ENCODE results near the gene NUDT8. TPM values are rescaled to one million over a fixed set of nuclear protein-coding genes. Genes with fewer than 3 reads are reported as not detected.

Gene NUDT8
- total and polyA plus RNA-seq, 7 donors: 3.6 to 63.1 (median 10.9) TPM

GRCh38 chr11:67648796-67649613, 19.3 kb upstream of the NUDT8 start:
- H3K27me3 ChIP-seq: peaks cover 0 to 25% (median 0%) of the 10 kb centered on the region in 3 donors
- H3K4me3 ChIP-seq: no peak overlapping the region
- intact Hi-C loops (cut with DNase I): no loop called here
- no peaks in the 10 kb centered on the region for H3K9me3 ChIP-seq
- WGBS, 2 donors: 50 to 84% methylated on average over 12 of the region's 12 CpGs
- TF ChIP-seq POLR2A (IDR thresholded peaks at IDR 0.05): no peak
- TF ChIP-seq CTCF (IDR thresholded peaks at IDR 0.05): no peak
- no peak for TF ChIP-seq POLR2AphosphoS5 (IDR thresholded peaks at IDR 0.05)
- no peak for TF ChIP-seq EP300 (IDR thresholded peaks at IDR 0.05)
- DNase-seq: peak; percentile 61
- H3K4me1 ChIP-seq: no peaks in the 10 kb centered on the region
- H3K36me3 ChIP-seq: no peaks in the 10 kb centered on the region
- no peak overlapping the region for H3K27ac ChIP-seq

GRCh38 chr11:67648140-67648795, 18.5 kb upstream of the NUDT8 start:
- Histone ChIP-seq H3K27me3 (peaks cover 0 to 25% (median 0%) of the 10 kb centered on the region in 3 donors), H3K36me3 (no peaks in the 10 kb centered on the region), H3K9me3 (no peaks in the 10 kb centered on the region), H3K4me3 (no peak overlapping the region), H3K27ac (no peak overlapping the region), H3K4me1 (no peaks in the 10 kb centered on the region)
- no peak for TF ChIP-seq EP300 (IDR thresholded peaks at IDR 0.05)
- no peak for TF ChIP-seq POLR2AphosphoS5 (IDR thresholded peaks at IDR 0.05)
- TF ChIP-seq CTCF (IDR thresholded peaks at IDR 0.05): no peak
- no peak for TF ChIP-seq POLR2A (IDR thresholded peaks at IDR 0.05)
- intact Hi-C loops (cut with DNase I): no loop called here
- no peak for DNase-seq
- 57 to 85% methylated on average over 12 of the region's 12 CpGs for WGBS, 2 donors

- DNase-seq: no peak
- H3K27ac ChIP-seq: no peak overlapping the region
- H3K9me3 ChIP-seq: no peaks in the 10 kb centered on the region
- H3K27me3 ChIP-seq: peaks cover 0 to 25% (median 0%) of the 10 kb centered on the region in 3 donors
- intact Hi-C loops (cut with DNase I): no loop called here
- H3K36me3 ChIP-seq: no peaks in the 10 kb centered on the region
- WGBS, 2 donors: 66 to 78% methylated on average over 15 of the region's 15 CpGs
- TF ChIP-seq POLR2A (IDR thresholded peaks at IDR 0.05) (no peak), CTCF (IDR thresholded peaks at IDR 0.05) (no peak), EP300 (IDR thresholded peaks at IDR 0.05) (no peak), POLR2AphosphoS5 (IDR thresholded peaks at IDR 0.05) (no peak)
- no peaks in the 10 kb centered on the region for H3K4me1 ChIP-seq
- no peak overlapping the region for H3K4me3 ChIP-seq
Measured at GRCh38 chr11:67647471-67647870, 17.7 kb upstream of the NUDT8 start.

DNA sequence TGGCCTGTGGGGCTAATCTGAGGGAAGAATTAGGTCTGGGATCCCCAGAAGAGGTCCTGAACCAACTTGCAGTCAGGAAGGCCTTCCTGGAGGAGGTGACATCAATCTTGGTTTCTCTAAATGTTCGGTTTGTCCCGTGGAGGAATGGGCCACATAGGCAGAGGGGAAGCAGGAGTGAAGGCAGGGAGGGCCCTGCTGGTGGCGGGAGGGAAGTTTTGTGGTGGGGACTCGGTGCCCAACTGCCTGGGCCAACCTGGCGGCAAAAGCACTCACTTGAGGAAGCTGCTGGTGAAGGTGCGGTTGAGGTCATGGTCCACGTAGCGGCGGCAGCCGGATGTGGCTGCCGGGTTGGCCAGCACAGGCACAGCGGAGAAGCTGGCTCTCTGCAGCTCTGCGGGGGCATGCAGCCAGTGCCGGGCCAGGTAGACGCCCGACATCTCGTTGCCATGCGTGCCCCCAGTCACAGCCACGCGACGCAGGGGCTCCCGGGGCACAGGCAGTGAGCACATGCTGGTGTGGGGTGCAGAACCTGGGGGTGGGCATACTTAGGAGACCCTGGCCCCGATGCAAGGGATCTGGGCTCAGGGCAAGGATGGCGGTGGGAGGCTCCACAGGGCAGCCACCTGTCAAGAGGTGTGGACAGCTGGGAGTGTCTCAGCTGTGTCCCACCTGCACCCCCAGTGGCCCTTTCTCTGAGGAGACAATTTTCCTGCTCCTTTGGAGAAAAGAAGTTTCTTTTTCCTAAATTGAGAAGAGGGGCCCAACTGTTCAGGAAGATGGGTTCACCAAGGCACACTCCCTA, 17.0 kb upstream of the NUDT8 start:
- H3K4me1 ChIP-seq: no peaks in the 10 kb centered on the region
- peaks cover 0 to 23% (median 0%) of the 10 kb centered on the region in 3 donors for H3K27me3 ChIP-seq
- intact Hi-C loops (cut with DNase I): no loop called here
- TF ChIP-seq POLR2AphosphoS5 (IDR thresholded peaks at IDR 0.05) (no peak), POLR2A (IDR thresholded peaks at IDR 0.05) (no peak), EP300 (IDR thresholded peaks at IDR 0.05) (no peak), CTCF (IDR thresholded peaks at IDR 0.05) (no peak)
- H3K4me3 ChIP-seq: no peak overlapping the region
- no peak overlapping the region for H3K27ac ChIP-seq
- no peak for DNase-seq
- whole genome bisulfite sequencing, 2 donors: 27 to 46% methylated on average over 24 of the region's 24 CpGs
- H3K36me3 ChIP-seq: no peaks in the 10 kb centered on the region
- H3K9me3 ChIP-seq: no peaks in the 10 kb centered on the region
